Stomach (tissue), 9 donors: ENCODE data around the gene ANKRD35. TPM values are rescaled to one million over a fixed set of nuclear protein-coding genes. Genes with fewer than 3 reads are reported as not detected.

ENCODE experiments used
- DNase-seq, 2 donors: peaks; one replicate each; pipeline versions ENCODE4 v3.0.0 to v3.0.0-alpha.2; 2013 to 2019
- H3K27ac ChIP-seq, 5 donors: fragments of 200-600 bp in 4 of 5; sonication (generic) in 4 of 5; one replicate each; pipeline ENCODE4 v1.5.1; 2013 to 2019; ENCODE audit warnings: mild to moderate bottlenecking in 1 of 5, moderate library complexity in 1 of 5
- H3K27me3 ChIP-seq, 3 donors: fragments of 200-600 bp; sonication (generic); one replicate each; pipeline ENCODE4 v1.5.1; 2017 to 2019; ENCODE audit warnings: mixed run types in 1 of 3
- H3K36me3 ChIP-seq, 4 donors: fragments of 200-600 bp; sonication (generic); 1 replicate in 3 of 4; 2 replicates in 1 of 4; pipeline ENCODE4 v1.5.1; 2016 to 2019
- H3K4me1 ChIP-seq, 4 donors: fragments of 200-600 bp; sonication (generic); one replicate each; pipeline ENCODE4 v1.5.1; 2016 to 2019
- H3K4me3 ChIP-seq, 4 donors: fragments of 200-600 bp; sonication (generic) in 3 of 4; one replicate each; pipeline ENCODE4 v1.5.1; 2016 to 2019; ENCODE audit warnings: mild to moderate bottlenecking in 1 of 4
- H3K9me3 ChIP-seq, 4 donors: fragments of 200-600 bp; sonication (generic); one replicate each; pipeline ENCODE4 v1.5.1; 2016 to 2019
- CTCF ChIP-seq, 7 experiments: fragments of 450-650 bp in 4 of 7; fragments of 200-600 bp in 3 of 7; sonication (generic) in 3 of 7; IDR thresholded peaks; one replicate each; pipeline ENCODE4 v1.5.1; 2016 to 2019; ENCODE audit warnings: antibody characterized with exemption in 7 of 7, control low read depth in 2 of 7, mild to moderate bottlenecking in 1 of 7
- EP300 ChIP-seq: sonication (generic); formaldehyde crosslinking; IDR thresholded peaks from one replicate; pipeline ENCODE4 v1.6.1; 2017; ENCODE audit warnings: antibody characterized with exemption
- POLR2A ChIP-seq, 4 donors: fragments of 450-650 bp; IDR thresholded peaks; one replicate each; pipeline ENCODE4 v1.6.1; 2016; ENCODE audit warnings: antibody characterized with exemption in 4 of 4, control low read depth in 2 of 4, mild to moderate bottlenecking in 1 of 4, moderate library complexity in 1 of 4
- POLR2AphosphoS5 ChIP-seq, 3 donors: sonication (generic); formaldehyde crosslinking; IDR thresholded peaks; one replicate each; pipeline ENCODE4 v1.6.1; 2016; ENCODE audit warnings: antibody characterized with exemption in 3 of 3
- WGBS, 5 donors: extraction: QIAGEN DNeasy Blood & Tissue Kit in 3 of 5; methylation state at CpG; one replicate each; pipeline versions ENCODE4 v1.1.5 to v1.1.7; 2013 to 2018; 5-methylcytosine and 5-hydroxymethylcytosine counted together
- intact Hi-C: fragments of 100-400 bp; cut with DNase I; formaldehyde crosslinking; loops from one replicate; pipeline ENCODE4 v1.15.1; 2023; ENCODE audit warnings: low total_unique reads
- polyA plus RNA-seq, 3 donors: library from polyadenylated mRNA; stranded (reverse); fragments of 200-250 nt; gene quantifications; one replicate each; pipeline ENCODE4 v1.2.3, GENCODE V29; 2013
- total RNA-seq, 5 donors: library from RNA; depleted of rRNA; stranded (reverse); fragments of >200 nt; gene quantifications; one replicate each; pipeline versions ENCODE4 v1.1.0 to v1.2.3, GENCODE V29; 2014 to 2016
- donor health status: healthy with polysubstance abuse.
- donor health status: Bipolar disorder and iron deficiency.
- donor health status: healthy.

Gene ANKRD35
- total and polyA plus RNA-seq, 8 donors, result 0.58 to 10.0 (median 3.5) TPM; not detected in 2

- Histone ChIP-seq H3K36me3 (peaks cover 0 to 10% (median 4%) of the 10 kb centered on the region in 4 donors), H3K4me1 (peaks cover 0 to under 1% (median 0%) of the 10 kb centered on the region in 4 donors), H3K4me3 (no peak overlapping the region), H3K27me3 (no peaks in the 10 kb centered on the region), H3K9me3 (no peaks in the 10 kb centered on the region), H3K27ac (no peak overlapping the region)
- TF ChIP-seq CTCF (IDR thresholded peaks at IDR 0.05), result no peak
- TF ChIP-seq POLR2AphosphoS5 (IDR thresholded peaks at IDR 0.05), result no peak
- no peak for TF ChIP-seq POLR2A (IDR thresholded peaks at IDR 0.05)
- no peak for TF ChIP-seq EP300
- intact Hi-C loops, result no loop called here
- no peak for DNase-seq
- 84 to 95% (median 88%) methylated on average over 5 of the region's 5 CpGs for WGBS, 5 donors
Measured at GRCh38 chr1:145898756-145899155, 13.1 kb upstream of the ANKRD35 start.

- Histone ChIP-seq H3K9me3 (no peaks in the 10 kb centered on the region), H3K4me3 (no peak overlapping the region), H3K27ac (no peak overlapping the region), H3K27me3 (no peaks in the 10 kb centered on the region), H3K4me1 (peaks cover 3 to 8% (median 6%) of the 10 kb centered on the region in 4 donors), H3K36me3 (peaks cover 0 to 10% (median 4%) of the 10 kb centered on the region in 4 donors)
- DNase-seq, result no peak
- intact Hi-C loops, result no loop called here
- TF ChIP-seq POLR2A (IDR thresholded peaks at IDR 0.05), result no peak
- TF ChIP-seq POLR2AphosphoS5 (IDR thresholded peaks at IDR 0.05), result no peak
- TF ChIP-seq CTCF (IDR thresholded peaks at IDR 0.05), result no peak
- no peak for TF ChIP-seq EP300
- WGBS, 5 donors, result 78 to 95% (median 85%) methylated on average over 1 of the region's 1 CpG
Measured at GRCh38 chr1:145897969-145898368, 12.3 kb upstream of the ANKRD35 start.

GRCh38 chr1:145895471-145895870 lies 9.8 kb upstream of the ANKRD35 start:
- intact Hi-C loops, result no loop called here
- DNase-seq, result no peak
- Histone ChIP-seq H3K27ac (no peak overlapping the region), H3K4me3 (no peak overlapping the region), H3K27me3 (no peaks in the 10 kb centered on the region), H3K4me1 (peaks cover 28 to 33% (median 29%) of the 10 kb centered on the region in 4 donors), H3K9me3 (no peaks in the 10 kb centered on the region), H3K36me3 (peaks cover 0 to 10% (median under 1%) of the 10 kb centered on the region in 4 donors)
- WGBS, 5 donors, result 90 to 100% (median 100%) methylated on average over 1 of the region's 1 CpG
- TF ChIP-seq POLR2A (IDR thresholded peaks at IDR 0.05) (no peak), CTCF (IDR thresholded peaks at IDR 0.05) (no peak), POLR2AphosphoS5 (IDR thresholded peaks at IDR 0.05) (no peak), EP300 (no peak)

GRCh38 chr1:145893306-145894055 lies 7.8 kb upstream of the ANKRD35 start:
- H3K9me3 ChIP-seq, result no peaks in the 10 kb centered on the region
- H3K27me3 ChIP-seq, result no peaks in the 10 kb centered on the region
- no peak overlapping the region for H3K4me3 ChIP-seq
- TF ChIP-seq POLR2A (IDR thresholded peaks at IDR 0.05), result no peak
- peak overlapping the region; percentile 60 to 97 (median 93) for H3K27ac ChIP-seq
- 73 to 88% (median 77%) methylated on average over 7 of the region's 7 CpGs for WGBS, 5 donors
- no peak for DNase-seq
- H3K36me3 ChIP-seq, result peaks cover 0 to 5% (median 0%) of the 10 kb centered on the region in 4 donors
- intact Hi-C loops, result no loop called here
- peaks cover 29 to 42% (median 34%) of the 10 kb centered on the region in 4 donors for H3K4me1 ChIP-seq
